Astrocyte (in vitro differentiated cells and primary cell): ENCODE measurements around the gene IPO11.

ENCODE experiments used
- EZH2 ChIP-seq: IDR thresholded peaks from 2 replicates; pipeline ENCODE4 v1.6.1; 2012; ENCODE audit warnings: mild to moderate bottlenecking, low read length, inconsistent platforms; ENCODE audit not compliant: insufficient read depth
- TF ChIP-seq, protein P1 (sequence below): IDR thresholded peaks from 2 replicates; pipeline ENCODE4 v1.5.1; 2011; ENCODE audit warnings: low read depth, mild to moderate bottlenecking, inconsistent platforms, low read length, moderate library complexity; ENCODE audit not compliant: insufficient read depth

DNA sequence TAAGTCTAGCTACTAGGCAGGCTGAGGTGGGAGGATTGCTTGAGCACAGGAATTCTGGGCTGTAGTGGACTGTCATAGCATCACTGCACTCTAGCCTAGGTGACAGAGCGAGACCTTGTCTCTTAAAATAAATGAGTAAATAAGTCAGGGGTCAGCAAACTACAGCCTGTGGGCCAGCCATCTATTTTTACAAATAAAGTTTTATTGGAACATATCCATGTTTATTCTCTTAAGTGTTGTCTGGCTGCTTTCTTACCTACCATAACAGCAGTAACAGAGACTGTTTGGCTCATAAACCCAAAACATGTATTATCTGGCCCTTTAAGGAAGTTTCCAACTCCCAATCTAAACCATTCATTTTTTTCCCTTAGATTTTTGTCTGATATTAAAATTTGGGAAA is 38.5 kb upstream of the IPO11 start:
- TF ChIP-seq, protein P1, sequence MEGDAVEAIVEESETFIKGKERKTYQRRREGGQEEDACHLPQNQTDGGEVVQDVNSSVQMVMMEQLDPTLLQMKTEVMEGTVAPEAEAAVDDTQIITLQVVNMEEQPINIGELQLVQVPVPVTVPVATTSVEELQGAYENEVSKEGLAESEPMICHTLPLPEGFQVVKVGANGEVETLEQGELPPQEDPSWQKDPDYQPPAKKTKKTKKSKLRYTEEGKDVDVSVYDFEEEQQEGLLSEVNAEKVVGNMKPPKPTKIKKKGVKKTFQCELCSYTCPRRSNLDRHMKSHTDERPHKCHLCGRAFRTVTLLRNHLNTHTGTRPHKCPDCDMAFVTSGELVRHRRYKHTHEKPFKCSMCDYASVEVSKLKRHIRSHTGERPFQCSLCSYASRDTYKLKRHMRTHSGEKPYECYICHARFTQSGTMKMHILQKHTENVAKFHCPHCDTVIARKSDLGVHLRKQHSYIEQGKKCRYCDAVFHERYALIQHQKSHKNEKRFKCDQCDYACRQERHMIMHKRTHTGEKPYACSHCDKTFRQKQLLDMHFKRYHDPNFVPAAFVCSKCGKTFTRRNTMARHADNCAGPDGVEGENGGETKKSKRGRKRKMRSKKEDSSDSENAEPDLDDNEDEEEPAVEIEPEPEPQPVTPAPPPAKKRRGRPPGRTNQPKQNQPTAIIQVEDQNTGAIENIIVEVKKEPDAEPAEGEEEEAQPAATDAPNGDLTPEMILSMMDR, result no peak
- TF ChIP-seq EZH2, result no peak
